CD14-positive monocyte (primary cell): Measurements from ENCODE around the gene ENO1. TPM values are rescaled to one million over a fixed set of nuclear protein-coding genes. Genes with fewer than 3 reads are reported as not detected.

ENCODE experiments used
- DNase-seq, 3 donors: peaks; one replicate each; pipeline ENCODE4 v3.0.0-alpha.2; 2011 to 2022
- H2AFZ ChIP-seq: 2 replicates; pipeline ENCODE4 v1.6.0; 2012; ENCODE audit warnings: mild to moderate bottlenecking, low read depth, low read length, inconsistent platforms; ENCODE audit not compliant: insufficient read depth, poor library complexity, severe bottlenecking
- H3K27ac ChIP-seq, 2 donors: 1 replicate in 1 of 2; 2 replicates in 1 of 2; pipeline ENCODE4 v1.5.1; 2012 to 2013; ENCODE audit warnings: low read length in 2 of 2, control low read depth in 1 of 2, inconsistent platforms in 1 of 2, low read depth in 1 of 2, mild to moderate bottlenecking in 1 of 2
- H3K27me3 ChIP-seq, 2 donors: one replicate each; pipeline versions ENCODE4 v1.6.0 to v1.6.1; 2011 to 2013; ENCODE audit warnings: low read length in 2 of 2; ENCODE audit not compliant: control insufficient read depth in 2 of 2, insufficient read depth in 2 of 2
- H3K36me3 ChIP-seq, 2 donors: replicated peaks in 1 of 2; 1 replicate in 1 of 2; 2 replicates in 1 of 2; pipeline versions ENCODE4 v1.5.1 to v1.6.1; 2012 to 2013; ENCODE audit warnings: low read length in 2 of 2, control low read depth in 1 of 2, inconsistent platforms in 1 of 2, mild to moderate bottlenecking in 1 of 2; ENCODE audit not compliant: insufficient read depth in 2 of 2, control insufficient read depth in 1 of 2
- H3K4me1 ChIP-seq, 2 donors: 1 replicate in 1 of 2; 2 replicates in 1 of 2; pipeline versions ENCODE4 v1.5.1 to v1.6.1; 2012 to 2013; ENCODE audit warnings: low read length in 2 of 2, control low read depth in 1 of 2, inconsistent platforms in 1 of 2, mild to moderate bottlenecking in 1 of 2, moderate library complexity in 1 of 2; ENCODE audit not compliant: insufficient read depth in 2 of 2, control insufficient read depth in 1 of 2
- H3K4me2 ChIP-seq: replicated peaks from 2 replicates; pipeline ENCODE3; 2012; ENCODE audit warnings: low read length, moderate library complexity, mild to moderate bottlenecking; ENCODE audit not compliant: poor library complexity, severe bottlenecking; ENCODE audit errors: extremely low read depth
- H3K4me3 ChIP-seq, 3 experiments: fragments of 200-600 bp in 1 of 3; sonication (generic) in 1 of 3; replicated peaks in 1 of 3; 1 replicate in 2 of 3; 2 replicates in 1 of 3; pipeline ENCODE4 v1.5.1; 2011 to 2013; ENCODE audit warnings: low read length in 3 of 3, mild to moderate bottlenecking in 3 of 3, control low read depth in 2 of 3, low read depth in 2 of 3, inconsistent platforms in 1 of 3, moderate library complexity in 1 of 3
- H3K79me2 ChIP-seq: 2 replicates; pipeline ENCODE4 v1.6.0; 2012; ENCODE audit warnings: mild to moderate bottlenecking, control low read depth, inconsistent platforms, low read length, moderate library complexity; ENCODE audit not compliant: insufficient read depth
- H3K9ac ChIP-seq: 2 replicates; pipeline ENCODE4 v1.6.0; 2017; ENCODE audit warnings: low read length, mild to moderate bottlenecking; ENCODE audit not compliant: insufficient read depth, poor library complexity, severe bottlenecking
- H3K9me3 ChIP-seq, 2 donors: replicated peaks in 1 of 2; 1 replicate in 1 of 2; 2 replicates in 1 of 2; pipeline versions ENCODE4 v1.5.1 to v1.6.1; 2012 to 2013; ENCODE audit warnings: low read length in 2 of 2, control low read depth in 1 of 2; ENCODE audit not compliant: control insufficient read depth in 1 of 2, insufficient read depth in 1 of 2
- H4K20me1 ChIP-seq: 2 replicates; pipeline ENCODE4 v1.6.0; 2012; ENCODE audit warnings: mild to moderate bottlenecking, low read length, control low read depth, moderate library complexity; ENCODE audit not compliant: insufficient read depth
- H3K27ac Mint-ChIP-seq, 7 donors: one replicate each; pipeline ENCODE4 v1.8.0; 2020; ENCODE audit warnings: mild to moderate bottlenecking in 7 of 7, mixed read lengths in 7 of 7, moderate library complexity in 6 of 7, inconsistent platforms in 2 of 7
- H3K27me3 Mint-ChIP-seq, 3 donors: one replicate each; pipeline ENCODE4 v1.8.0; 2021 to 2022; ENCODE audit warnings: low read depth in 3 of 3, mild to moderate bottlenecking in 3 of 3, mixed read lengths in 3 of 3, moderate library complexity in 3 of 3, inconsistent platforms in 1 of 3
- H3K36me3 Mint-ChIP-seq, 2 donors: one replicate each; pipeline ENCODE4 v1.8.0; 2020; ENCODE audit warnings: mixed read lengths in 2 of 2, inconsistent platforms in 1 of 2, mild to moderate bottlenecking in 1 of 2
- H3K4me1 Mint-ChIP-seq: one replicate; pipeline ENCODE4 v1.8.0; 2020; ENCODE audit warnings: mild to moderate bottlenecking, mixed read lengths
- H3K4me3 Mint-ChIP-seq, 2 donors: one replicate each; pipeline ENCODE4 v1.8.0; 2020; ENCODE audit warnings: mild to moderate bottlenecking in 2 of 2, mixed read lengths in 2 of 2, moderate library complexity in 1 of 2
- H3K9me3 Mint-ChIP-seq, 7 donors: one replicate each; pipeline ENCODE4 v1.8.0; 2020 to 2022; ENCODE audit warnings: mixed read lengths in 7 of 7, mild to moderate bottlenecking in 6 of 7, moderate library complexity in 6 of 7, inconsistent platforms in 2 of 7
- WGBS: methylation state at CpG from one replicate; pipeline ENCODE4 v1.1.5; 2013; ENCODE audit warnings: missing lambda C conversion rate; ENCODE audit not compliant: insufficient coverage; 5-methylcytosine and 5-hydroxymethylcytosine counted together
- intact Hi-C, 2 donors: fragments of 100-400 bp; cut with micrococcal nuclease; formaldehyde crosslinking; loops; one replicate each; pipeline versions ENCODE4 v1.15.0 to v1.15.1; 2023
- polyA plus RNA-seq, 3 donors: library from polyadenylated mRNA; depleted of rRNA in 1 of 3; unstranded in 2 of 3; stranded (reverse) in 1 of 3; fragments of 300-500 nt in 2 of 3; fragments of >200 nt in 1 of 3; fragmentation: Illumina TruSeq in 2 of 3; gene quantifications; 1 replicate in 2 of 3; 2 replicates in 1 of 3; pipeline ENCODE4 v1.2.3, GENCODE V29; 2012 to 2021
- TF ChIP-seq, protein P1 (sequence below): fragments of 200-600 bp; IDR thresholded peaks from one replicate; pipeline ENCODE4 v1.8.0; 2022; ENCODE audit warnings: antibody characterized with exemption, mild to moderate bottlenecking

ENO1 gene
- polyA plus RNA-seq, 3 donors: 525 to 1,573 (median 1,458) TPM

DNA sequence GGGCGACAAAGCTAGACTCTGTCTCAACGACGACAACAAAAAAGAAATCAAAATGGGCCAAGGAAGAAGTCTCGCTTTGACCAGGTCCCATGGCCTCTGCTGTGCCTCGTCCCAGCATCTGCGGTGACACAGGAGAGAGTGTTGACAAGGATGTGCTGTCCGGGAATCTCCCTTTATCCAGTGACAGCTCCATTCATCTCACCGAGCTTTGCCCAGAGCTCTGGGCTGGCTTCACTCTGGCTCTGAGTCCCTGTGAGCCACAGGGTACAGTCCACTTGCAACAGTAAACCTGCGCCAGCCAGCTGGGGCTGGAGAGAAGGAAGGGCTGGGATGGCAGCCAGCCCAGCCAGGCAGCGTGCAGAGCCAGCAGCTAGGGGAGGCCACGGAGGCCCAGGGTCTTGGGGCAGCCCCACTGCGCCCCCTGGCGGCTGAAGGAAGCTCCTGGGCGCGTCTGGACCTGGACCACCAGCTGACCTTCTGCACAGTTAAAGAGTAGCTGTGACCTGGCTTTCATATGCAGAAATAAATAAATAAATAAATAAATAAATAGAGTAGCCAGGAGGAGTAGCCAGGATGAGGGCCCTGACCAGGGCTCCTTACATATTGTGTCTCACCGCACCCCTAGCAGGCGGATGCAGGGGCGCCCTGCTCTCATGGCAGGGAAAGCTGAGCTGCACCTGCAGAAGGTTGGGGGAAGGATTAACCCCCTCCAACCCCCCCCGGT is 29.7 kb downstream of the ENO1 start:
- H3K27ac ChIP-seq: no peak overlapping the region
- H3K4me1 ChIP-seq: no peaks in the 10 kb centered on the region
- no peaks in the 10 kb centered on the region for H3K36me3 ChIP-seq
- H3K9me3 ChIP-seq: no peaks in the 10 kb centered on the region
- no peaks in the 10 kb centered on the region for H4K20me1 ChIP-seq
- 42% methylated on average over 9 of the region's 19 CpGs for WGBS
- peaks cover 3% of the 10 kb centered on the region for H3K4me1 Mint-ChIP-seq
- no peak overlapping the region for H3K27ac Mint-ChIP-seq
- H3K27me3 Mint-ChIP-seq: peaks cover 0 to 2% (median 1%) of the 10 kb centered on the region in 3 donors
- no peaks in the 10 kb centered on the region for H3K9me3 Mint-ChIP-seq
- DNase-seq: peak; percentile 64 to 73 (median 71)
- intact Hi-C loops: loop anchor here (5.0 to 10.0 kb wide), 2 partner anchors 287 to 294 kb away; no protein-coding TSS in a partner anchor
- TF ChIP-seq, protein P1, sequence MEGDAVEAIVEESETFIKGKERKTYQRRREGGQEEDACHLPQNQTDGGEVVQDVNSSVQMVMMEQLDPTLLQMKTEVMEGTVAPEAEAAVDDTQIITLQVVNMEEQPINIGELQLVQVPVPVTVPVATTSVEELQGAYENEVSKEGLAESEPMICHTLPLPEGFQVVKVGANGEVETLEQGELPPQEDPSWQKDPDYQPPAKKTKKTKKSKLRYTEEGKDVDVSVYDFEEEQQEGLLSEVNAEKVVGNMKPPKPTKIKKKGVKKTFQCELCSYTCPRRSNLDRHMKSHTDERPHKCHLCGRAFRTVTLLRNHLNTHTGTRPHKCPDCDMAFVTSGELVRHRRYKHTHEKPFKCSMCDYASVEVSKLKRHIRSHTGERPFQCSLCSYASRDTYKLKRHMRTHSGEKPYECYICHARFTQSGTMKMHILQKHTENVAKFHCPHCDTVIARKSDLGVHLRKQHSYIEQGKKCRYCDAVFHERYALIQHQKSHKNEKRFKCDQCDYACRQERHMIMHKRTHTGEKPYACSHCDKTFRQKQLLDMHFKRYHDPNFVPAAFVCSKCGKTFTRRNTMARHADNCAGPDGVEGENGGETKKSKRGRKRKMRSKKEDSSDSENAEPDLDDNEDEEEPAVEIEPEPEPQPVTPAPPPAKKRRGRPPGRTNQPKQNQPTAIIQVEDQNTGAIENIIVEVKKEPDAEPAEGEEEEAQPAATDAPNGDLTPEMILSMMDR: peak; percentile 97
- H3K4me3 Mint-ChIP-seq: no peak overlapping the region
- no peak overlapping the region for H3K9ac ChIP-seq
- no peaks in the 10 kb centered on the region for H3K79me2 ChIP-seq
- H2AFZ ChIP-seq: no peak overlapping the region
- no peaks in the 10 kb centered on the region for H3K27me3 ChIP-seq
- H3K4me2 ChIP-seq: no peak overlapping the region
- H3K4me3 ChIP-seq: no peak overlapping the region
- H3K36me3 Mint-ChIP-seq: peaks cover under 1 to 3% of the 10 kb centered on the region in 2 donors

DNA sequence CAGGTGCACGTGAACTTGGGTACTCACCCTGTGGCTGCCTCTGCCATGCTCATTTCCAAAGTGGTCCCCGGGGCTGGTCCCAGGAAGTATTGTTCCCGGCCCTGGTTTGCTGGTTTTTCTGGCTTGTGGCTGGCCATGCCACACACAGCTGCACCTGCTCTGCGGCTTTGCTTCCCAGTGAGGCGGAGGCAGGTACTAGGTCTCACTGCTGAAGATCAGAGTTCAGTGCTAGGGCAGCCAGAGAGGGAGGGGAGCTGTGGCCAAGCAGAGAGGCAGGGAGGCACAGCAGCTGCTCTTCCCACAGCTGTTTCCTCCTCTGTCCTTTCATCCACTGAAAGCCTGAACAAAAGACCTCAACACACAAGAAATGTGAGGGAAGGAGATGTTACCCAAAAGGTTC is 30.5 kb downstream of the ENO1 start:
- H3K4me1 ChIP-seq: no peaks in the 10 kb centered on the region
- peaks cover 3% of the 10 kb centered on the region for H3K4me1 Mint-ChIP-seq
- intact Hi-C loops: loop anchor here (5.0 to 10.0 kb wide), 2 partner anchors 286 to 293 kb away; no protein-coding TSS in a partner anchor
- H3K9me3 ChIP-seq: no peaks in the 10 kb centered on the region
- no peak for DNase-seq
- no peaks in the 10 kb centered on the region for H3K9me3 Mint-ChIP-seq
- peaks cover 0 to 3% of the 10 kb centered on the region in 2 donors for H3K36me3 Mint-ChIP-seq
- H3K9ac ChIP-seq: no peak overlapping the region
- no peaks in the 10 kb centered on the region for H4K20me1 ChIP-seq
- H3K27me3 Mint-ChIP-seq: peaks cover 0 to 3% (median 2%) of the 10 kb centered on the region in 3 donors
- no peaks in the 10 kb centered on the region for H3K36me3 ChIP-seq
- WGBS: 3% methylated on average over 3 of the region's 5 CpGs
- no peak overlapping the region for H3K27ac Mint-ChIP-seq
- H3K4me3 Mint-ChIP-seq: no peak overlapping the region
- H3K27me3 ChIP-seq: no peaks in the 10 kb centered on the region
- no peaks in the 10 kb centered on the region for H3K79me2 ChIP-seq
- no peak overlapping the region for H3K27ac ChIP-seq
- H2AFZ ChIP-seq: no peak overlapping the region
- H3K4me2 ChIP-seq: no peak overlapping the region
- no peak overlapping the region for H3K4me3 ChIP-seq
- TF ChIP-seq, protein P1: no peak
